ENCODE results near the gene MAT2A.
"Not testable (repeated sequence)": the region's sequence is repeated elsewhere in the genome, so short reads cannot be mapped to it uniquely, and the experiment has no call there.

The MAT2A gene

GRCh38 chr2:85549826-85550225, 10.9 kb downstream of the MAT2A start:
- Mint-ChIP-seq H3K4me3 (no peak overlapping the region), H3K9me3 (ENCODE audit: low read depth) (no peaks in the 10 kb centered on the region), H3K4me1 (ENCODE audit: low read depth) (peaks cover 4% of the 10 kb centered on the region), H3K27ac (no peak overlapping the region), H3K36me3 (peaks cover 2% of the 10 kb centered on the region), H3K27me3 (no peaks in the 10 kb centered on the region)

- H3K36me3 Mint-ChIP-seq = peaks cover 4% of the 10 kb centered on the region
- H3K4me1 Mint-ChIP-seq (ENCODE audit: low read depth) = peaks cover 4% of the 10 kb centered on the region
- no peak overlapping the region for H3K27ac Mint-ChIP-seq
Measured at GRCh38 chr2:85550486-85550885, 11.5 kb downstream of the MAT2A start.

GRCh38 chr2:85551698-85552678, 13.0 kb downstream of the MAT2A start:
- peak overlapping the region; percentile 34 for H3K27ac Mint-ChIP-seq
- H3K36me3 Mint-ChIP-seq = peaks cover 4% of the 10 kb centered on the region

More at GRCh38 chr2:85550486-85550885, 11.5 kb downstream of the MAT2A start:
- Mint-ChIP-seq H3K9me3 (ENCODE audit: low read depth) (no peaks in the 10 kb centered on the region), H3K27me3 (no peaks in the 10 kb centered on the region), H3K4me3 (no peak overlapping the region)

GRCh38 chr2:85553184-85553583, 14.2 kb downstream of the MAT2A start:
- no peak overlapping the region for H3K27ac Mint-ChIP-seq
- no peak overlapping the region for H3K4me3 Mint-ChIP-seq
- peaks cover 7% of the 10 kb centered on the region for H3K4me1 Mint-ChIP-seq (ENCODE audit: low read depth)
- H3K27me3 Mint-ChIP-seq = no peaks in the 10 kb centered on the region
- peaks cover 4% of the 10 kb centered on the region for H3K36me3 Mint-ChIP-seq
- H3K9me3 Mint-ChIP-seq (ENCODE audit: low read depth) = no peaks in the 10 kb centered on the region

More at GRCh38 chr2:85551698-85552678, 13.0 kb downstream of the MAT2A start:
- Mint-ChIP-seq H3K27me3 (no peaks in the 10 kb centered on the region), H3K4me1 (ENCODE audit: low read depth) (peaks cover 4% of the 10 kb centered on the region), H3K9me3 (ENCODE audit: low read depth) (no peaks in the 10 kb centered on the region), H3K4me3 (no peak overlapping the region)

GRCh38 chr2:85554980-85555612, 16.1 kb downstream of the MAT2A start:
- H3K4me1 Mint-ChIP-seq (ENCODE audit: low read depth) = peaks cover 18% of the 10 kb centered on the region
- H3K4me3 Mint-ChIP-seq = no peak overlapping the region
- H3K27me3 Mint-ChIP-seq = no peaks in the 10 kb centered on the region
- no peak overlapping the region for H3K27ac Mint-ChIP-seq
- peaks cover 4% of the 10 kb centered on the region for H3K36me3 Mint-ChIP-seq
- H3K9me3 Mint-ChIP-seq (ENCODE audit: low read depth) = no peaks in the 10 kb centered on the region

- Mint-ChIP-seq H3K36me3 (peaks cover 4% of the 10 kb centered on the region), H3K27ac (no peak overlapping the region), H3K4me3 (no peak overlapping the region)
Measured at GRCh38 chr2:85557130-85557529, 18.2 kb downstream of the MAT2A start.

GRCh38 chr2:85558160-85558559, 19.2 kb downstream of the MAT2A start:
- Mint-ChIP-seq H3K9me3 (ENCODE audit: low read depth) (no peaks in the 10 kb centered on the region), H3K27ac (peak overlapping the region; percentile 4), H3K36me3 (peaks cover 4% of the 10 kb centered on the region), H3K4me1 (ENCODE audit: low read depth) (peaks cover 30% of the 10 kb centered on the region), H3K27me3 (no peaks in the 10 kb centered on the region), H3K4me3 (peak overlapping the region; percentile 25)

More at GRCh38 chr2:85557130-85557529, 18.2 kb downstream of the MAT2A start:
- Mint-ChIP-seq H3K9me3 (ENCODE audit: low read depth) (no peaks in the 10 kb centered on the region), H3K4me1 (ENCODE audit: low read depth) (peaks cover 30% of the 10 kb centered on the region), H3K27me3 (no peaks in the 10 kb centered on the region)

- H3K4me1 Mint-ChIP-seq (ENCODE audit: low read depth) = peaks cover 33% of the 10 kb centered on the region
- not testable (repeated sequence) for H3K36me3 Mint-ChIP-seq; H3K27ac Mint-ChIP-seq; H3K27me3 Mint-ChIP-seq; H3K9me3 Mint-ChIP-seq (ENCODE audit: low read depth)
- peak overlapping the region; percentile 98 for H3K4me3 Mint-ChIP-seq
Measured at GRCh38 chr2:85560403-85560726, 21.4 kb downstream of the MAT2A start.

- H3K36me3 Mint-ChIP-seq = no peaks in the 10 kb centered on the region
Measured at GRCh38 chr2:85560812-85561279, 21.9 kb downstream of the MAT2A start.

GRCh38 chr2:85561280-85562212, 22.6 kb downstream of the MAT2A start, which contains the start of gene GGCX:
TSS of gene GGCX (minus strand) at chr2:85561493. CDS start at chr2:85561428, 65 bp downstream.
- H3K9me3 Mint-ChIP-seq (ENCODE audit: low read depth) = no peaks in the 10 kb centered on the region
- H3K36me3 Mint-ChIP-seq = no peaks in the 10 kb centered on the region
- peaks cover 33% of the 10 kb centered on the region for H3K4me1 Mint-ChIP-seq (ENCODE audit: low read depth)
- H3K27me3 Mint-ChIP-seq = no peaks in the 10 kb centered on the region
- peak within 1 kb of the TSS; percentile 96 for H3K27ac Mint-ChIP-seq
- peak within 1 kb of the TSS; percentile 98 for H3K4me3 Mint-ChIP-seq

More at GRCh38 chr2:85560812-85561279, 21.9 kb downstream of the MAT2A start:
- peaks cover 33% of the 10 kb centered on the region for H3K4me1 Mint-ChIP-seq (ENCODE audit: low read depth)
- peak overlapping the region; percentile 98 for H3K4me3 Mint-ChIP-seq
- no peaks in the 10 kb centered on the region for H3K9me3 Mint-ChIP-seq (ENCODE audit: low read depth)
- peak overlapping the region; percentile 61 for H3K27ac Mint-ChIP-seq
- H3K27me3 Mint-ChIP-seq = no peaks in the 10 kb centered on the region

GRCh38 chr2:85564144-85564563, 25.2 kb downstream of the MAT2A start:
- no peak overlapping the region for H3K27ac Mint-ChIP-seq
- H3K9me3 Mint-ChIP-seq (ENCODE audit: low read depth) = no peaks in the 10 kb centered on the region
- H3K36me3 Mint-ChIP-seq = no peaks in the 10 kb centered on the region
- peaks cover 28% of the 10 kb centered on the region for H3K4me1 Mint-ChIP-seq (ENCODE audit: low read depth)
- no peak overlapping the region for H3K4me3 Mint-ChIP-seq
- no peaks in the 10 kb centered on the region for H3K27me3 Mint-ChIP-seq

- Mint-ChIP-seq H3K9me3 (ENCODE audit: low read depth) (no peaks in the 10 kb centered on the region), H3K27ac (no peak overlapping the region)
Measured at GRCh38 chr2:85566265-85566664, 27.3 kb downstream of the MAT2A start.

GRCh38 chr2:85575739-85576138, 36.8 kb downstream of the MAT2A start:
- no peaks in the 10 kb centered on the region for H3K36me3 Mint-ChIP-seq
- H3K9me3 Mint-ChIP-seq (ENCODE audit: low read depth) = no peaks in the 10 kb centered on the region
- H3K4me1 Mint-ChIP-seq (ENCODE audit: low read depth) = peaks cover 25% of the 10 kb centered on the region
- H3K4me3 Mint-ChIP-seq = no peak overlapping the region
- H3K27me3 Mint-ChIP-seq = no peaks in the 10 kb centered on the region
- no peak overlapping the region for H3K27ac Mint-ChIP-seq

More at GRCh38 chr2:85566265-85566664, 27.3 kb downstream of the MAT2A start:
- H3K4me1 Mint-ChIP-seq (ENCODE audit: low read depth) = peaks cover 9% of the 10 kb centered on the region
- no peaks in the 10 kb centered on the region for H3K27me3 Mint-ChIP-seq
- no peak overlapping the region for H3K4me3 Mint-ChIP-seq
- no peaks in the 10 kb centered on the region for H3K36me3 Mint-ChIP-seq

- Mint-ChIP-seq H3K27ac (peak overlapping the region; percentile 96), H3K36me3 (peaks cover 7% of the 10 kb centered on the region), H3K4me1 (ENCODE audit: low read depth) (peaks cover 32% of the 10 kb centered on the region), H3K27me3 (no peaks in the 10 kb centered on the region), H3K4me3 (peak overlapping the region; percentile 95), H3K9me3 (ENCODE audit: low read depth) (no peaks in the 10 kb centered on the region)
Measured at GRCh38 chr2:85577063-85577385, 38.1 kb downstream of the MAT2A start.

Measured in activated naive CD8-positive, alpha-beta T cell (primary cell).